Activated T-cell treated with anti-CD3 and anti-CD28 coated beads for 1 hour (primary cell): ENCODE data around the gene OR10A6.

Experiments used
- DNase-seq: peaks from one replicate; pipeline ENCODE4 v3.0.0-alpha.2; 2020; ENCODE audit warnings: low read depth

Gene OR10A6

DNA sequence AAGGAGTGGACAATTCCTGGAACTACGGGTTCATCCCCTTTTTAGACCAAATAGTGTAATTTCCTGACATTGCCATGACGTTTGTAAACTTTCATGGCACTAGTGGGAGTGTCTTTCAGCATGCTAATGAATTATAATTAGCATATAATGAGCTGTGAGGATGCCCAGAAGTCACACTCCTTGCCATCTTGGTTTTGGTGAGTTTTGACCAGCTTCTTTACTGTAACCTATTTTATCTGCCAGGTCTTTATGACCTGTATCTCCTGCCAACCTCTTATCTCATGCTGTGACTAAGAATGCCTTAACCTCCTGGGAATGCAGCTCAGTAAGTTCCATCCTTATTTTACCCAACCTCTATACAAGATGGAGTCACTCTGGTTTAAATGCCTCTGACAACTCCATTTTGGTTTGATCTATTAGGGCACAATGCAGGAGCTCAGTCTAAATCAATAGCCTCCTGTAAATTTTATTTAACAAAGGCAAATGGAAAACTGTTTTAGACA, 20.7 kb downstream of the OR10A6 start:
- no peak for DNase-seq

DNA sequence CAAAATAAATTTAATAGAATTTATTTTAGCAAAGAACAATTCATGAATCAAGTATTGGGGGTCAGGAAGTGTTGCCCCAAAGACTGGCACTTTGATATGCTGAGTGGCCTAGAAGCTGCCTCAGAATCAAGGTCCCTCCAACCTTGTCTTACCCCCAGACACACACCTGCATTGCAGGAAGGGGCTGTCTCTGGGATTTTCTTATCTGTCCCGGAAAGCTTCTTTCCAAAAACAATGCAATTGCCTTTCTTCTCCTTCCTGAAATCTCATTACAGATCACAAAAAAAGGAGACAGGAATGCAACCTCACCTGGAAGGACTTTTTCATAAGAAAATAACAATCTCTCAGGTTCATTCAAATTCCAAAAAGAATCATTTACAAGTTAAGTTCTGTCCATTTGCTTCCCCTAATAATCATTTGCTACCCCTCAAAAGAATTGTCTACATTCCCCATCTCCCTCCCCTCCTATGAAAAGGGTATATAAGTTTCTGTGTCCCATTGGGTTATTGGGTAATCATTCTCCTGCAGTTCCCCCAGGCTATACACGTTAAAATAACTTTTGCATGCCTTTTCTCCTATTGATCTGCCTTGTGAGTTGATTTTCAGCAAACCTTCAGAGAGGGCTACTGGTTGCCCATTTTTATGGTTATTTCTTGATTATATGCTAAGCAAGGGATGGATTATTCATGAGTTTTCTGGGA, 21.3 kb downstream of the OR10A6 start:
- no peak for DNase-seq

DNA sequence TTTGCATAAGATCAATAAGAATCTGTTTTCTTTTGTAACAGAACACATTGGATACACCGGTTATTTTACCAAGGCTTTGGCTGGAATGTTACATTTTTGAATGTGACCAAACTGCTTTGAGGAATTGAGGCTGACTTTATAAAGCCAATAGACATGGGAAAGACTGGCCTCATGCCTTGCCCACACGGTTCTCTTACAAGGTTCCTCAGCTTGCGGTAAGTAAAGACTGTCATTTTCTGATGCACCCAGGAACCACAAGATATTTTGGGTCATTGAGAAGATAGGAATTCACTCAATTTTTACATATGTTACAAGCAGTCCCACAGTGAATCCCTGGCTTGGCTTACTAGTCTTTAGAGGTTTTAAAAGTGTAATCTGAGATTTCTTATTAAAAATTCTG, 23.9 kb downstream of the OR10A6 start:
- no peak for DNase-seq

DNA sequence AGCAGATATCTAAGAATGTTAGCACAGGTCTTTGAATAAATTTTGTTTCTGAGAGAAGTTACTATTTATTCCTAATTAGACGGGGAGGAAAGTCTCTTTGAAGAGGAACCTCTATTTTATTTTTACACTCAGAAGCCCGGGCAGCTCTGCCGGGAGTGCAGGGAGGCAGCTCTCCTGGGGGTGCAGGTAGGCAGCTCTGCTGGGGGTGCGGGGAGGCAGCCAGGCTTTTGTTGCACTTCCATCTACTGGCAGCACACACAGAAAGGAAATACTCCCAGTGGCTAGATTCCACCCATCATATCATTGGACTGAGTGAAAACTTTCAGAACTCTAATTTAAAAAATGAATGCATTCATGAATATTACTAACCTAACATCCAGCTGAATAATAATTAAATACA, 24.6 kb downstream of the OR10A6 start:
- no peak for DNase-seq

DNA sequence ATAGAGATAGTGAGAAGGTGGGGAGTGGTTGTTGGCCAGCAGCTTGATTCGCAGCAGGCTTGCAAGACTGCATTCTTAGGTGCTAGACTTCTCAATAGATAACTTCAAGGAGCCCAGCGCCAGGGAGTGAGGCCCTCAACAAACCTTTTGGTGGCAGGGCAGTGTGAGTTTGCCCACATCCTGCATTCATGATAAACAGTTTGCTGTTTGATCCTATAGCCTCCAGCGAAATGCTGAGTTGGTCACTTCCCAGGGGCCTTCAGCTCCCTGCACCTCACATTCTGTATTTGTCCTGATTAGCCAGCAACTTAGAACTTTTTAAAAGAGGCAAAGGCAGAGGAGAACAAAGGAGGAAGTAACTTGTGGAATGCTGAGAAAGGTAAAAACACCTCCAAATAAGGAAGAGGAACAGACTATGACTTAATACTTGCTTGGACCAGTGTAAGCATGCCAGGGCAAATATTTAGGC, 25.1 kb downstream of the OR10A6 start:
- DNase-seq: no peak

DNA sequence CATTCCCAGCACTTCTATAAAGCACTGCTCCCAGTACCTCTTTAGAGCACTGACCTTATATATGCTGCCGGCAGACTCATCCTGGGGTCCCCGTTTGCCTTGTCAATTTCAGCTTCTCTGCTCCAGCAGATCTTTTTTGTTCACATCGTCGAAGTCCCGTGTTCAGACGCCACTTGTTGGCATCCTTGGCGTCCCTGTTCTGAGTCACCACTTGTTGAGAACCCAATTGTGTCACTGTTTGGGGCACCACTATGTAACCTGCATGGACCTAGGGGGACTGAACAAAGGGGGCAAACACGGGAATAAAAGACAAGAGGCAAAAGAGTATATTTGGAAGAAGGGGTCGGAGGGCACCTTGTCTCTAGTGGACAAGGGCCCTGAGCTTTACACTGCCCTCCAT, 25.5 kb downstream of the OR10A6 start:
- DNase-seq: no peak

DNA sequence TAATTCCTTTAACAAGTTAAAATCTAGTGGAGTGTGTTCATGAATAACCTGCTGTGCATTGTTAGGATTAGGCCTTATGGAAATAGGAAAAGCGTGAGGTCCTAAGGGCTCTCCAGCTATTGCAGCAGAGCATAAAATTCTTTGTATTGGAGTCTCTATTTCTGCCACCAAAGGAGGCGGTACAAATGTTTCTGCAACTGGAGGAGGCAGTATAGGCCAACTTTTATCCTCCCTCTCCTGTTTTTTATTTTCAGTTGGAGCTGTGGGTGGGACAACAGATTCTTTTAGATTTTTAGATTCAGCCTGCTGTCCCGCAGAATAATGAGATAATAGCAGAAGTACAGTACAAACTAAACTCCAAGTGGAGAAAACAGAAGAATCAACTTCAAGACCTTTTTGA, 26.2 kb downstream of the OR10A6 start:
- no peak for DNase-seq

DNA sequence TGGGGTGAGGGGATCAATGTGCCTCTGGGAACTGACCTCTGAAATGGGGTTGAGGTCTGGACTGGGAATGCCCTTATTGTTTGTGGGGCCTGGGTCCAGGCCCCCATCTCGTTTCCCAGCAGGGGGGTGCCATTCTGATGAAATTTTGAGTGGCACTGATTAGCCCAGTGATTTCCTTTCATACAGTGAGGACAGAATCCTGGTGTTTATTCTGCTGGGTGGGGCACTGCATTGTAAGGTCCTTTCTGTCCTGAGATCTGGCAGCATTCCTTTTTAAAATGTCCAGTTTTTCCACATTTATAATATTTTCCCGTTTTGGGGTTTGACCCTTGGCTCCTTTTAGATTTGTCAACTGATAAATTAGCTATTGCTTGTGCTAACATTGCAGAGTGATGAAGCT, 27.1 kb downstream of the OR10A6 start:
- no peak for DNase-seq

DNA sequence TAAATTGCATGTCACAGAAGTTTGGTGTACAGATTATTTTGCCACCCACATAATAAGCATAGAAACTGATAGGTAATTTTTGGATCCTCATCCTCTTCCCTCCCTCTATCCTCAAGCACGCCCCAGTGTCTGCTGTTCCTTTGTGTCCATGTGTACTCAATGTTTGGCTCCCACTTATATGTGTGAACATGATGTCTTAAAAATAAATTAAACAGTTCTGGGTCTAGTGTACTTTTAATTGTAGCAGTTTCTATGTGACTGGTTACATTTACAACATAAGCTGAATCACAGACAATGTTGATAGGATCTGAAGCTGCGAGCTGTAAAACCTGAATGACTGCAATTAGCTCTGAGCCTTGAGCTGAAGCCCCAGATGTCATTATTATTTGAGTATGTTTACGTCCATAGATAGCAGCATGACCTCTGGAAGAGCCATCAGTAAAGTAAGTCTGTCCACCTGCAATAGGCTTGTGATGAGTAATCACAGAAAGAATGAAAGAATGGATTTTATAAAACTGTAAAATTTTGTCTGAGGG, 29.7 kb downstream of the OR10A6 start:
- no peak for DNase-seq

DNA sequence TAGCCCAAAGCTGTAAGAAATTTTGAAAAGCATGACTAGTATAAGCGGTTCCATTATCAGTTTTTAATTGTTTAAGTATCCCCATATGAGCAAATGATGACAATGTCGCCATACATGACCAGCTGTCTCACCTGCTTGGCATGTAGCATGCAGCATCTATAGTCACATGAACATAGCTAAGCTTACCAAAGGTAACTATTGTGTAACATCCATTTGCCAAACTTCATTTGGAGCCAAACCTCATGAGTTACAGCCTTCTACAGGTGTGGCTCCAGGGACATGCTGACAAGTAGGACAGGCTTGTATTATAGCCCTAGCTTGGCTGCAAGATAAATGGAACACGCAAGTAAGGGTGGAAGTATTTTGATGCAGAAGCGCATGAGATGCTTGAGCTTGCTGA, 30.4 kb downstream of the OR10A6 start:
- no peak for DNase-seq

DNA sequence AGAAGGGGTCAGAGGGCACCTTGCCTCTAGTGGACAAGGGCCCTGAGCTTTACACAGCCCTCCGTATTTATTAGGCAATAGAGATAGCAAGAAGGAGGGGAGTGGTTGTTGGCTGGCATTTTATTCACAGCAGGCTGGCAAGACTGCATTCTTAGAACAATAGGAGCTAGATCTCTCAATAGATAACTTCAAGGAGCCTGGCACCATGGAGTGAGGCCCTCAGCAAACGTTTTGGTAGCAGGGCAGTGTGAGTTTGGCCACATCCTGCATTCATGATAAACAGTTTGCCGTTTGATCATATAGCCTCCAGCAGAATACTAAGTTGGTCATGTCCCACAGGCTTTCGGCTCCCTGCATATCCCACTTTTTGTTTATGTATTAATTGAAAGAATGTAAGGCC, 31.6 kb downstream of the OR10A6 start:
- no peak for DNase-seq

DNA sequence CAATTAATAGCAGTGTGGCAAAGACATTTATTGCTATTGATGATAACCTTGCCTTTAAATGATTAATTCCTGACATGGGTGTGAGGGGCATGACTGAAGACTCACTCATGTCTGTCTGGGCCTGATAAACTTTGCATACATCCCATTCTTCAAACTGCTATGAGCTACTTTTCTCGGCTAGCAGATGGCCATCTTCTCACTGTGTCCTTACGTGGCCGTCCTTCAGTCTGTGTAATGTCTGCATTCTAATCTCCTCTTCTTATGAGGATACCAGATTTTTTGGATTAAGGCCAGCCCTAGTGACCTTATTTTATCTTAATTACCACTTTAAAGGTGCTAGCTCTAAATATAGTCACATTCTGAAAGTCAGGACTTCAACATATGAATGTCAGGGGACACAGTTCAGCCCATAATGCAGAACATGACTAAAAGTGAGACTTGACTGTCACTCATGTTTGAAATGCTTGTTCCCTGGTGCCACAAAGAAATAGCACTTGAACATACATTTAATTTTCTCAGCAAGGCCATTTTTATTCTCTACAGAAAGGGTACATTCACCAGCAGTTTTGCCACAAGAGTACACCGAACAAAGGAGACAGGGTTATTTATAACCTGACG, 32.3 kb downstream of the OR10A6 start:
- DNase-seq: no peak

DNA sequence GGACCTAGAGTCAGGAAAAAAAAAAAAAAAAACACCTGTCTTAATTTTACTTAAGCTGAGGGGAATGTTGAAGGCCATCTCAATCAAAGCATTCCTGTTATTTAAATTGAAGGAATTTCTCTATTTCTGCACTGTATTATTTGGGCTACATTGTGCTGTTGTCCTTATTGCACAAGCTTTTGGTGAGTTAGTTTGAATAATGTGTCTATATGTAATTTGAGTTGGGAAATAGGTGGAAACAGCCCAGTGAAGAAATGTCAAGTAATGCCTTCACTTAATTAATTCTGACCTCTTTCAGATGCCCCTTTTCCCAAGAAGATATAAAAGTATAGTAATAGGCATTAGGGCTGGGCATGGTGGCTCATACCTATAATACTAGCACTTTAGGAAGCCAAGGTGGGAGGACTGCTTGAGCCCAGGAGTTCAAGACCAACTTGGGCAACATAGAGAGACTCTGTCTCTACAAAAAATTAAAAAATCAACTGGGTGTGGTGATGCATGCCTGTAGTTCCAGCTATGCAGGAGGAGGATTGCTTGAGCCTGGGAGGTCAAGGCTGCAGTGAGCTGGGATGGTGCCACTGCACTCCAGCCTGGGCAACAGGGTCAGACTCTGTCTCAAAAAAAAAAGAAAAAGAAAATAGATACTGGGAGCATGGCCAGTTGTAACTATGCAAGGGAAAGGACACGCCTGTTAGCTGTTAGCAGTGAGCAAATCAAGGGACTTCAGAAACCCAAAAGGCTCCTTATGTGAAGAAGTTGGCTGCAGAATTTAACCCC, 34.9 kb downstream of the OR10A6 start:
- no peak for DNase-seq

DNA sequence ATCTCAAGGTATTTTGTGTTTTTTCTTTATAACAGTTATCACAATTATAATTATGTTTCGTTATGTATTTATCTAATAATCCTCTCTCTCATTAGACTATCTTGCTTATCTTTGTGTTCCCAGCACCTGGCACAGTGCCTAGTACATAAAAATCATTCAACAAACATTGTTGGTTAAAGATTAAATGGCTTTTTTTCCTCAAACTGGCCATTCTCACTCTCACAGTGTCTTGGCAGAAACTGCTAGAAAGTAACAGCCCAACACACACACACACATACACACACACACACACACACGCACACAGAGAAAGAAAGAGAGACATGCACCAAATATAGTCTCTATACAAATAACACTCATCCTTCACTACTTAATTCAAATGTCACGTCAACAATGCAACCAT, 36.8 kb downstream of the OR10A6 start:
- no peak for DNase-seq

DNA sequence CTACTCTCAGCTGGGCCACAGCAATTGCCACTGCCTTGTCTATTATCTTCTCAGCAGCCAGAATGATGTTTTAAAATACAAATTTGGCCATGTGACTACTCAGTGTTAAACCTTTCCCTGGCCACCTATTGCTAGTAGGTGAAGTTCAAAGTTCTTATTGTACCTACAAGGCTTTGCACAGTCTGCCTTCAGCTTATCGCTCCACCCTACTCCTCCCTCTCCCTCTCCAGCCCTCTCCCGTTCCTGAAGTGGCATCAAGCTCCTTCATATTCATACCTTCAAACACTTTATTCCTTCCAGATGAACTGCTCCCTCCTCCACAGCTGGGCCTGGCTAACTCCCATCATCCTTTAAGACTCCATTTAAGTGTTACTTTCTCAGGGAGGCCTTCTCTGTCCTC, 37.3 kb downstream of the OR10A6 start:
- no peak for DNase-seq

DNA sequence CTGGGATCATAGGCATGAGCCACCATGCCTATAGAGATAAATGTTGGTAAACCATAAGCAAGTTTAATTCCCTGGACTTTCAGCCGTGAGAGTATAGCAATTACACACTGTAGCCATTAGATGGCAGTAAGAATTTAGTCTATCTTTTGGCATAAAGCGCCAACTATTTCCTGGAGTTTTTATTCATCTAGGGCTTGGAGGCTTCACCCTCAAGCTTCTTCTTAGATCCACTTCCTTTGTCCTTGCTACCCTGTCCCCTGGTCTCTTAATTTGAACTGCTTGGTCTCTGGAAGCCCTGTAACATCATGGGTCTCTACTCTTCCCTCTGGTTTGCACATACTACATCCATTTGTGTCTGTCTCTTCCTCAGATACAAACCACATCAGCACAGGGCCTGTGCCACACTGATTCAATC, 38.2 kb downstream of the OR10A6 start:
- no peak for DNase-seq

DNA sequence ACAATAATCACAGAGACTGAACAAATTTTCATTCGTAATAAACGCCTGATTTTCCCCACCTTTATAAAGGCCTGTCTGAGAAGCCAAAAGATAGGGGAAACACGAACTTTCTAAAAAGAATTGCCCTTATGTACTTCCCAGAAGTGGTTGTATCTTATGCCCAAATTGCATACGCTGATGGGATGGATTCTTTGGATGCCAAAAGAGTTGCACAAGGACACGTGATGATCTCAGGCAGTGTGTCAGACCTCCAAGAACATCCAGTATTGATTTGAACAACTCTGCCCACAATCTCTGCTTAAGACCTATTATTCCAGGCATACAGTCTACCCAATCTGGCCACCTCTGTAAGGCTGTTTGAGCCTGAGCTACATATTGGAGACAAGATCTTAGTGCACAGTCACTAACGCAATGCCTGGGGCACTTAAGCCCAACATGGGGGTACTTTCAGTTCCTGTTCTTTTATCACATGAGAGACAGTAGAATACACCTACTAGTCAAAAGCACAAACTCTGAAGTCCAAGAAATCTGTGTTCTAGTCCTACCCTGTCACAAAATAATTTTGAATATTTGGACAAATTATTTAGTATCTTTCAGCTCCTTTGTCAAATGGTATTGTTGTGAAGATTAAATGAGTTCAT, 38.9 kb downstream of the OR10A6 start:
- DNase-seq: no peak

DNA sequence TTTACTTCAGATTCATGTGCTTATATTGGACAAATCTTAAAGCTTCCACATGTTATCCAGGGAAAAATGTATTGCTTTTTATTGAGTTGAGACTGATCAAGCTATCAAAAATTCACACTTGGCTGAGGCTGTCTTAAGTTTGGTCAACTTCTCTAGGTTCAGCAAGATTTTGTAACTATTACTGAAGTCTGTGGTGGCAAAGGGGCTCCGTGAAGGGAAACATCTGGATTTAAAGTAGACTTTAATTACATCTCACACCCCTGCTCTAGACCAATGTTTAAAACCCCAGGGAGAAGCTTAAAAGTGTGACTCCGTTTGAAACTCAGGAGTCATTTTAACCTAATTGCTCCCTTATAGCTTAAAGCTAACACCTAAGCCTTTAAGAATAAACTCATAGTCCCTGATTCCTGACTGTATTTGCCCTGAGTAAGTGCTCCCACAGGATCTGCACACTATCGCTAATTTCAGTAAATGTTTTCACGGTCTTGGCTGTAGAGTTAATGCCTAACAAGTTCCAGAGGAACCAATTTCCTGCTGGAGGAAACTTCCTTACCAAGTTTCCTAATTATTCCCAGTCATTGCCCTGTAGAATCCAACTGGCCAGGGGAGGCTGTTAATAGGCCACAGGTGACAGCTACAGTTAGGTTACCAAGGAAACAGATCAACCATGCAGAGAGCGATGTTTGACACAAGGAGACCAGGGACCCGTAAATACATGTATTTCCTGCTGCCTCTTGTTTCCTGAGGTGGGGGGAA, 40.5 kb downstream of the OR10A6 start:
- no peak for DNase-seq

DNA sequence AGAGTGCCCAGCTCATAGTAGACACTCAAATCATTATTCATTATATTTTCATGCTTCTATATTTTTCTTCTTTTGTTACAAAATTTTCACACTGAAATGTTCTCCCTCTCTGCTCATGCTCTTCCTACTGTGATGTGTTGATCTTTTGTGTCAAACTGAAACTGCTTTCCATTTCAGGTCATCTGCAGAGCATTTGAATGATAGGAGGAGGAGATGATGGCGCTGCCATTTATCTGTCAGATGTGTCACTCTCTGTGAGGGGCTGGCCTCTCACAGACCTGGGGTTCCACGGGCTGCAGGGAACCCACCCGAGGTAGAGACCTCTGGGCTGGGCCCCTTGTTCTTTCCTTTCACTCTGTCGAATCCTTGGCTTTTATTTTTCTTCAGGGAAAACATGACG, 41.1 kb downstream of the OR10A6 start:
- DNase-seq: no peak

DNA sequence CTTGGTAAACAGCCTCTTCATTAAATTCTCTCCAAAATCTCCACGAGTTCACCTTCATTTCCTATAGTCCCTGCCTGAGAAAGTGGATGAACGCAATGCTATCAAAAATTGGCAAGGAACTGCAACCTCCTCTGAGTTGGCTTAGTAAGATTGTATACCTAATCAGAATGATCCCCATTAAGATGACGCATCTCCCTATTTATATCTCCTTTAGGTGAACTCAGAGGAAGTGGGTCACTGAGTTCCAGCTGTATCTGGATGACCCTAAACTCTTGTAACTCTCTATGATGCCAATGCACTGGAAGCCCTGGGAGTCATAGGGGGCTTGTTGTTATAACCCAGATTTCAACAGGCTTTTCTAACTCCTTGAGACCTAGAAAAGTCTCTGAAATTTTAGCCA, 48.2 kb downstream of the OR10A6 start:
- DNase-seq: no peak
